BLaER1 treated with 17β-estradiol and CSF1 and Interleukin-3, amounts not matched to agents 10 nM and 100 nM (cell line): ENCODE results near the gene LPP.

Experiments used
- H3K27ac ChIP-seq, 11 experiments: shearing (Covaris generic); formaldehyde crosslinking; 2 replicates each; pipeline ENCODE4 v1.8.1; 2022
- H3K27me3 ChIP-seq, 11 experiments: shearing (Covaris generic); formaldehyde crosslinking; 2 replicates each; pipeline ENCODE4 v1.8.1; 2022
- H3K36me3 ChIP-seq, 11 experiments: shearing (Covaris generic); formaldehyde crosslinking; 2 replicates each; pipeline ENCODE4 v1.8.1; 2022
- H3K4me1 ChIP-seq, 10 experiments: shearing (Covaris generic); formaldehyde crosslinking; 2 replicates each; pipeline ENCODE4 v1.8.1; 2022
- H3K4me2 ChIP-seq, 11 experiments: shearing (Covaris generic); formaldehyde crosslinking; 2 replicates each; pipeline ENCODE4 v1.8.1; 2022
- H3K4me3 ChIP-seq, 10 experiments: shearing (Covaris generic); formaldehyde crosslinking; 2 replicates each; pipeline ENCODE4 v1.8.1; 2022
- H3K9ac ChIP-seq, 11 experiments: shearing (Covaris generic); formaldehyde crosslinking; 2 replicates each; pipeline ENCODE4 v1.8.1; 2022
- H3K9me3 ChIP-seq, 11 experiments: shearing (Covaris generic); formaldehyde crosslinking; replicated peaks in 1 of 11; 2 replicates each; pipeline ENCODE4 v1.8.1; 2022
- H4K20me1 ChIP-seq, 11 experiments: shearing (Covaris generic); formaldehyde crosslinking; 2 replicates each; pipeline ENCODE4 v1.8.1; 2022
- Cebpa-rat ChIP-seq, 11 experiments: shearing (Covaris generic); IDR thresholded peaks; 2 replicates each; pipeline ENCODE4 v1.8.1; 2022

LPP gene

DNA sequence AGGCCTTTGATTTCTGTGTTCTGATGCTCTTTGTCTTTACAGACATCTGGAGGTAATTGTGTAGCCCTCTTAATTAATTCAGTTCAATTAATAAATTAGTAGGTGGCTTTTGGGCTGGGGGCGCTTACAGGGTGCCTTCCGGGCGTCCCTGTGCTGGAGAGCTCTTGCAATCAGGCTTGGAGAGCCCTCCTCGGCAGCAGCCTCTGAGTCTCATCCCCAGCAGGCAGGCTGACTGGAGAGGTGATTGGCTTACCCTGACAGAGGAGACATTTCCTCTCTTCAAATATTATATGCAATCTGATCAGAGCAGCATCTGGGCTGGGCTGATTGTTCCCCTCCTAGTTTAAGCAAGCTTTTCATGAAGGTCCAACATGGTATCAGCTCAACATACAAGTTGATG is 250.7 kb downstream of the LPP start:
- Histone ChIP-seq H3K9ac (no peak overlapping the region), H3K27ac (no peak overlapping the region; a peak in 1 of 22 replicates), H3K4me1 (peaks cover 0 to 48% (median 11%) of the 10 kb centered on the region in 10 experiments; a peak in 11 of 20 replicates), H3K4me2 (no peak overlapping the region), H3K27me3 (no peaks in the 10 kb centered on the region), H3K4me3 (no peak overlapping the region), H3K9me3 (peaks cover 0 to 21% (median 5%) of the 10 kb centered on the region in 11 experiments; a peak in 8 of 22 replicates), H3K36me3 (peaks cover 25 to 56% (median 31%) of the 10 kb centered on the region in 11 experiments), H4K20me1 (no peaks in the 10 kb centered on the region)
- TF ChIP-seq Cebpa-rat (IDR thresholded peaks at IDR 0.05) = no peak

DNA sequence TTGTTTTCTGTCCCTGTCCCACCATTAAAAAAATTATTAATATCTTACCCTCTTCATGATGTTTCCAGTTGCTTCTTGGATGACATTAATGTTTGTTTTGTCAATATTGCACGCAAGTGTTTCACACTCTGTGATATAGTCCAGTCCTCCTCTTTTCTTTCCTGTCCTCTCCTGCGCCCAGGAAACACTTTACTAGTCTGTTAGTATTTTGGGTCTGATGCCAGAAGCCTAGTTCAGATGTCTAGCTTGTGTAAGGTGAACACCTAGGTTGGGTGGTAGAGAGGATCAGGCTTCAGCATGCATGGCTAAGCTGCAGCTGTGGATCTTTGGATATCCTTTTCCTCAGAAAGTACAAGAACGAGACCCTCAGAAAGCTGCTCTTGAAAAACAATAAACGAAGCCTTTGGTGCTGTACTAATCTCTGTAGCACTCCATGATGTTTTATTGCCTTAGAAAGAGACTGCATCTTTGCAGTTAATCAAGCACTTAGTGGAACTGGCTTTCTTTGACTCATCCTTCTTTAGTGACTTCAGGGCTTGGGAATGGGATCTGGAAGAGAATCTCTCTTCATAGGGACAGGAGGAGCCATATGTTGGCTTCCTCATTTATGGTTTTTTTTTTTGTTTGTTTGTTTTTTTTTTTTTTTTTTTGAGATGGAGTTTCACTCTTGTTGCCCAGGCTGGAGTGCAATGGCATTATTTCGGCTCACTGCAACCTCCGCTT is 253.4 kb downstream of the LPP start:
- no peaks in the 10 kb centered on the region for H4K20me1 ChIP-seq
- H3K27me3 ChIP-seq = no peaks in the 10 kb centered on the region
- no peak for TF ChIP-seq Cebpa-rat (IDR thresholded peaks at IDR 0.05)
- peaks cover 0 to 15% (median 3%) of the 10 kb centered on the region in 11 experiments; a peak in 8 of 22 replicates for H3K9me3 ChIP-seq
- H3K9ac ChIP-seq = no peak overlapping the region
- peaks cover 25 to 78% (median 35%) of the 10 kb centered on the region in 11 experiments for H3K36me3 ChIP-seq
- H3K4me2 ChIP-seq = no peak overlapping the region
- H3K4me1 ChIP-seq = peaks cover 0 to 22% (median 0%) of the 10 kb centered on the region in 10 experiments; a peak in 4 of 20 replicates
- H3K27ac ChIP-seq = no peak overlapping the region
- H3K4me3 ChIP-seq = no peak overlapping the region

DNA sequence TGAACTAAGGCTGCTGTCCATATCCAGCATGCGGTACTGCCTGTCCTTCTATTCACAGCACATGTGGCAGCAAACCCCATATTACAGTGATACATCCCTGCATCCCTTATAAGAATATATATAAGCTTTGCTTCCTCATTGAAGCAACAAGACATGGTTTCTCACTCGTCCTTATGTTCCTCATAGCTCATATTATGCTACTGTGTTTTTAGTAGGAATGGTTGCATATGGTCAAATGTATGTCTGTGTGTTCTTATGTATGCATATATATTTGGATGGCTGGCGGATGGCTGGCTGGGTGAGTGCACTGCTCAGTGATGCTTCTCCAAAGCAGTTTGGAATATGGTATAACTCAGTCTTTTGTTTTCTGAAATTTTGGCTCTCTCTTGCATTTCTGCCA is 254.9 kb downstream of the LPP start:
- peaks cover 0 to 10% (median 0%) of the 10 kb centered on the region in 11 experiments; a peak in 6 of 22 replicates for H3K9me3 ChIP-seq
- no peak overlapping the region for H3K27ac ChIP-seq
- no peak overlapping the region for H3K4me3 ChIP-seq
- H3K4me2 ChIP-seq = no peak overlapping the region
- no peak overlapping the region for H3K9ac ChIP-seq
- no peaks in the 10 kb centered on the region for H3K27me3 ChIP-seq
- no peak for TF ChIP-seq Cebpa-rat (IDR thresholded peaks at IDR 0.05)
- H3K4me1 ChIP-seq = peaks cover 0 to 13% (median 0%) of the 10 kb centered on the region in 10 experiments; a peak in 2 of 20 replicates
- no peaks in the 10 kb centered on the region for H4K20me1 ChIP-seq
- peaks cover 30 to 93% (median 38%) of the 10 kb centered on the region in 11 experiments for H3K36me3 ChIP-seq

DNA sequence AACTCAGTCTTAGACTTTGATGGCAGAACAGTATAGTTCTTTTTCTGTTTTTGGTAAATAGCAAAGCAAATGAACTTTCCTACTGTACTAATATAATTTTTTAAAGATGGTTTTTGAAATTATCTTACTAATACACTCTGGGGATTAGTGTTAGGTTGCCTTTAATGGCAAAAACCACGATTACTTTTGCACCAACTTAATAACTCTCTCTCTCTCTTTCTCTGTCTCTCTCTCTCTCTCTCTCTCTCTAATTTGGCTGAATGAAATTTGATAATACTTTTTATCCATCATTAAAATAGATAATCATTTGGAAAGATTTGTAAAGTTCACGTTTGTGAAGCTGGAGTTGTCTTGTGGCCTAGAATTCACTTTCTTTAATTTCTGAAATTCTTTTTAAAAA is 257.8 kb downstream of the LPP start:
- no peaks in the 10 kb centered on the region for H4K20me1 ChIP-seq
- no peak overlapping the region for H3K27ac ChIP-seq
- no peak for TF ChIP-seq Cebpa-rat (IDR thresholded peaks at IDR 0.05)
- H3K4me2 ChIP-seq = no peak overlapping the region
- no peaks in the 10 kb centered on the region for H3K27me3 ChIP-seq
- H3K36me3 ChIP-seq = peaks cover 17 to 72% (median 28%) of the 10 kb centered on the region in 11 experiments
- peaks cover 0 to 7% (median 0%) of the 10 kb centered on the region in 11 experiments; a peak in 4 of 22 replicates for H3K9me3 ChIP-seq
- no peak overlapping the region for H3K9ac ChIP-seq
- H3K4me3 ChIP-seq = no peak overlapping the region
- peaks cover 0 to 16% (median 0%) of the 10 kb centered on the region in 10 experiments; a peak in 3 of 20 replicates for H3K4me1 ChIP-seq

DNA sequence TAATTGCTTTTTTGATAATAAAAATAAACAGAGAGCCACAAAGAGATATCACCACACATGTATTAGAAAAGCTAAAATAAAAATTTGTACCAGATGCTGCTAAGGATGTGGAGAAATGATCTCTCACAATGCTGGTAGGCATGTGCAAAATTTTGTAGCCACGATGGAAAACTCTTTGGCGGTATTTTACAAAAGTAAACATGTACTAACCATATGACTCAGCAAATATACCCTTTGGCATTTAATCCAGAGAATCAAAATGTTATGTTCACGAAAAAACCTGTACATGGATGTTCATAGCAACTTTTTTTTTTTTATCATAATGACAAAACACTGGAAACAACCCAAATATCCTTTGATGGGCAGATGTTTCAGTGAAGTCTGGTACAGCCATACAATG is 261.2 kb downstream of the LPP start:
- no peak for TF ChIP-seq Cebpa-rat (IDR thresholded peaks at IDR 0.05)
- Histone ChIP-seq H3K9me3 (peaks cover 0 to 25% (median 14%) of the 10 kb centered on the region in 11 experiments; a peak in 12 of 22 replicates), H3K27me3 (no peaks in the 10 kb centered on the region), H3K9ac (no peak overlapping the region), H3K4me1 (peaks cover 0 to 27% (median 7%) of the 10 kb centered on the region in 10 experiments; a peak in 14 of 20 replicates), H4K20me1 (no peaks in the 10 kb centered on the region), H3K4me2 (no peak overlapping the region), H3K4me3 (no peak overlapping the region), H3K36me3 (peaks cover 0 to 38% (median 4%) of the 10 kb centered on the region in 11 experiments; a peak in 6 of 22 replicates), H3K27ac (no peak overlapping the region)

DNA sequence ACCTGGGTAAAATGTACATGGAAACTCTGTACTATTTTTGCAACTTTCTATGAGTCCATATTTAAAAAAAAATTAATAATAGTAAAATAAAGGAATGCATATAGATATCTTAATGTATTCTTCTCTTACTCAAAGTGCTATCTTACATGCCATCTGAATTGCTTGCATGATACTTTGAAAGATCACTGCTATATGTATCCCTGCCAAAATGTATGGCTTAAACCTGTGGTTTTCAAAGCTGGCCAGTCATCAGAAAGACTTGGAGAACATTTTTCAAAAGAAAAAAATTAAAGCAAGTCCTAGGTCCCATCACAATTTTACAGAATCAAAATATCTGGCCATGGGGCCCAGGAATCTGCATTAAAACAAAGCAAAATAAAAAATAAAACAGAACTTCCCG is 262.1 kb downstream of the LPP start:
- TF ChIP-seq Cebpa-rat (IDR thresholded peaks at IDR 0.05) = no peak
- H3K4me2 ChIP-seq = no peak overlapping the region
- H4K20me1 ChIP-seq = no peaks in the 10 kb centered on the region
- peaks cover 0 to 31% (median 4%) of the 10 kb centered on the region in 11 experiments; a peak in 5 of 22 replicates for H3K36me3 ChIP-seq
- peaks cover 0 to 25% (median 14%) of the 10 kb centered on the region in 11 experiments; a peak in 12 of 22 replicates for H3K9me3 ChIP-seq
- no peak overlapping the region for H3K9ac ChIP-seq
- peaks cover 7 to 36% (median 14%) of the 10 kb centered on the region in 10 experiments for H3K4me1 ChIP-seq
- no peak overlapping the region for H3K27ac ChIP-seq
- no peaks in the 10 kb centered on the region for H3K27me3 ChIP-seq
- no peak overlapping the region for H3K4me3 ChIP-seq

DNA sequence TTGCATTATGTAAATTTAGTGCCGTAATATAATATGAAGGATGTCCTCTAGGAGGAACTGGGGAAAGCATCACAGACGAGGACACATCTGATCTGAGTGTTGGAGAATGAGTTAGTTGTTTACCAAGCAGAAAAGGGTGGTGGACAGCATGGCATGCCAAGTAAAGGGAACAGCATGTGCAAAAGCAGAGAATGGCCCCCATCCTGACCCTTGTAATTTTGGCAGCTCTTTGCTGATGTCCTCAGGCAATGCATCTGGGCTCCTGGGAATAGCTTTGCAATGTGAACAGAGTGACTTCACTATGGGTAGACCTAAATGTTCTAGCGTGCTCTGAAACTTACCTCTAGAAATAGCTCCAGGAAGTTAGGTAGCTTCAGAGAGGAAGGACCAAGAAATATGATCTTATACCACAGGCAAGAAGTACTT is 263.3 kb downstream of the LPP start:
- Histone ChIP-seq H3K9ac (0 out of 22 replicates have a peak overlapping the region, but pooled peaks of 1 of the 11 experiments have one; percentile 3), H3K9me3 (peaks cover 0 to 25% (median 14%) of the 10 kb centered on the region in 11 experiments; a peak in 12 of 22 replicates), H3K4me1 (peaks cover 20 to 46% (median 26%) of the 10 kb centered on the region in 10 experiments), H4K20me1 (no peaks in the 10 kb centered on the region), H3K4me3 (no peak overlapping the region), H3K27me3 (no peaks in the 10 kb centered on the region), H3K36me3 (peaks cover 0 to 21% (median 4%) of the 10 kb centered on the region in 11 experiments; a peak in 4 of 22 replicates), H3K27ac (peak overlapping the region in 4 of 11 experiments; percentile 18 to 62 (median 42); a peak in 8 of 22 replicates), H3K4me2 (peak overlapping the region in 8 of 11 experiments; percentile 9 to 70 (median 22); a peak in 11 of 22 replicates)
- no peak for TF ChIP-seq Cebpa-rat (IDR thresholded peaks at IDR 0.05)

DNA sequence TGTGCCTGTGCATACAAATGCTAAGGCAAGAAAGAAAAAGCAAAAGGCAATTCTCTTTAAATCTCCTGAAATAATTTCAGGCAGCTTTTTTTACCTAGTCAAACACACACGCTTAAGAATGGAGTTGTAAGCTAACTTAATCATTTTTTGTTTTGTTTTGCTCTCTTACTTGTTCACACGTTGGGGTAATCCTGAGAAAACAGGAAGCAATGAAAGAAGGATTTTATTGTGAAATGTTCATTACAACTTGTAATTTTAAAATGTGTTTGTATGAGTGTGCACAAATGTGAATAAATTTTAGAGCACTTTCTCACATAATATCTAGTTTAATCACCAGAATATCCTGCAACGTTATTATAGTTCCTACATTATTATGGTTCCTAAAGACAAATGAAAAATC is 263.8 kb downstream of the LPP start:
- Histone ChIP-seq H3K9ac (0 out of 22 replicates have a peak overlapping the region, but pooled peaks of 1 of the 11 experiments have one; percentile 3), H3K4me2 (peak overlapping the region in 8 of 11 experiments; percentile 9 to 70 (median 22); a peak in 10 of 22 replicates), H3K27ac (peak overlapping the region in 5 of 11 experiments; percentile 14 to 62 (median 34); a peak in 8 of 22 replicates), H4K20me1 (no peaks in the 10 kb centered on the region), H3K36me3 (peaks cover 0 to 18% (median 3%) of the 10 kb centered on the region in 11 experiments; a peak in 4 of 22 replicates), H3K4me1 (peaks cover 24 to 51% (median 30%) of the 10 kb centered on the region in 10 experiments), H3K4me3 (no peak overlapping the region), H3K27me3 (no peaks in the 10 kb centered on the region), H3K9me3 (peaks cover 0 to 25% (median 14%) of the 10 kb centered on the region in 11 experiments; a peak in 12 of 22 replicates)
- no peak for TF ChIP-seq Cebpa-rat (IDR thresholded peaks at IDR 0.05)
